ENCODE measurements around the gene NCBP1.

GRCh38 chr9:97659771-97660170 is 26.1 kb downstream of the NCBP1 start:
- TF ChIP-seq EZH2 (IDR thresholded peaks at IDR 0.05; ENCODE audit: low read length, unreplicated experiment) (no peak), CTCF (conservative IDR thresholded peaks at IDR 0.05; ENCODE audit: low read depth, low read length) (no peak)

Measured in PC-3 (cell line).